H1 (cell line): ENCODE data around the gene CLEC16A.

Experiments
- CHD1 ChIP-seq: IDR thresholded peaks from 2 replicates; pipeline ENCODE4 v1.6.1; 2012; ENCODE audit warnings: low read depth, low read length, improper control_type of control experiment
- POLR2A ChIP-seq, 2 experiments: IDR thresholded peaks; 1 replicate in 1 of 2; 2 replicates in 1 of 2; pipeline ENCODE4 v1.6.1; 2011; ENCODE audit warnings: low read depth in 2 of 2, low read length in 2 of 2, mild to moderate bottlenecking in 2 of 2; ENCODE audit errors: control extremely low read depth in 1 of 2
- TAF7 ChIP-seq: optimal IDR thresholded peaks from 2 replicates; pipeline ENCODE3; 2011; ENCODE audit warnings: low read depth, mild to moderate bottlenecking, inconsistent platforms, low read length, moderate library complexity, borderline replicate concordance

- TF ChIP-seq TAF7 (no peak), POLR2A (IDR thresholded peaks at IDR 0.05; ENCODE audit: control extremely low read depth in 1 of 2, low read depth in 2 of 2, low read length in 2 of 2) (no peak), CHD1 (no peak)
Measured at GRCh38 chr16:10926867-10927266, 17.5 kb upstream of the CLEC16A start.
